GM23248 (cell line): ENCODE measurements around the gene IL18BP.

Experiments used
- EZH2 ChIP-seq: fragments of 200-600 bp; sonication (generic); IDR thresholded peaks from 2 replicates; pipeline ENCODE4 v1.6.1; 2018; ENCODE audit warnings: antibody characterized with exemption, mild to moderate bottlenecking; ENCODE audit not compliant: insufficient read depth, poor library complexity, severe bottlenecking
- EZH2phosphoT487 ChIP-seq: fragments of 200-600 bp; sonication (generic); IDR thresholded peaks from 2 replicates; pipeline ENCODE4 v1.6.1; 2018; ENCODE audit warnings: antibody characterized with exemption, moderate library complexity, mild to moderate bottlenecking, low read depth; ENCODE audit not compliant: insufficient read depth

- no peak for TF ChIP-seq EZH2phosphoT487
- no peak for TF ChIP-seq EZH2
Measured at GRCh38 chr11:72003776-72004171, 5.1 kb downstream of the IL18BP start.
